HCT116 (cell line): ENCODE data around the gene MAN2B1. TPM values are rescaled to one million over a fixed set of nuclear protein-coding genes. Genes with fewer than 3 reads are reported as not detected.
A peak's percentile ranks its signal among the peaks of the same experiment; 100 is the strongest.

Source experiments
- ATAC-seq: fragments of 200-7000 bp; cut with Tn5 transposase; 2 replicates; pipeline ENCODE4 v1.9.1; 2020; ENCODE audit warnings: mild to moderate bottlenecking, moderate library complexity
- BruUV-seq: library from RNA; stranded (reverse); fragments of 400-500 nt; replicated peaks from 2 replicates; lab custom pipeline; 2021; lab: Mats Ljungman, UMichigan
- CTCF ChIA-PET: fragments of 300-600 bp; sonication (Branson Sonifier 250); formaldehyde crosslinking; loops from one replicate; lab custom pipeline; 2021; ENCODE audit warnings: antibody characterized with exemption; lab: Charles Lee
- POLR2A ChIA-PET: fragments of 300-600, 350-600 bp; sonication (Branson Sonifier 250); formaldehyde crosslinking; loops from one replicate; lab custom pipeline; 2021; ENCODE audit warnings: antibody characterized with exemption; lab: Charles Lee
- RAD21 ChIA-PET, 2 experiments: fragments of 300-600 bp; sonication (Branson Sonifier 250); formaldehyde crosslinking; loops; one replicate each; lab custom pipeline; 2023; ENCODE audit warnings: low total read pairs in 2 of 2; ENCODE audit not compliant: uncharacterized antibody in 2 of 2, unreplicated experiment in 2 of 2, low non-redundant PET in 1 of 2; lab: Charles Lee
- DNase-seq: peaks from one replicate; pipeline ENCODE4 v3.0.0-alpha.2; 2010; ENCODE audit warnings: low read depth, low spot score
- H2AFZ ChIP-seq: fragments of 200-600 bp; shearing (Covaris generic), sonication (generic); 2 replicates; pipeline ENCODE4 v1.6.1; 2017; ENCODE audit warnings: low read depth, mixed run types, mixed read lengths, antibody characterized with exemption, low read length; ENCODE audit not compliant: poor library complexity, severe bottlenecking
- H3K27ac ChIP-seq: 2 replicates; pipeline ENCODE4 v1.5.1; 2012; ENCODE audit warnings: low read depth, low read length
- H3K27me3 ChIP-seq: fragments of 200-600 bp; sonication (generic); 2 replicates; pipeline ENCODE4 v1.6.1; 2016; ENCODE audit warnings: mixed run types, low read length, mixed read lengths; ENCODE audit not compliant: insufficient read depth
- H3K36me3 ChIP-seq, 2 experiments: fragments of 200-500 bp in 1 of 2; fragments of 200-600 bp in 1 of 2; sonication (Bioruptor generic) in 1 of 2; sonication (generic) in 1 of 2; 2 replicates each; pipeline versions ENCODE4 v1.5.1 to v1.6.1; 2014 to 2016; ENCODE audit warnings: low read length in 2 of 2, inconsistent platforms in 1 of 2, mixed read lengths in 1 of 2, mixed run types in 1 of 2; ENCODE audit not compliant: insufficient read depth in 2 of 2, control insufficient read depth in 1 of 2
- H3K4me1 ChIP-seq, 2 experiments: fragments of 200-600 bp in 1 of 2; sonication (generic) in 1 of 2; 2 replicates each; pipeline versions ENCODE4 v1.5.1 to v1.6.1; 2012 to 2017; ENCODE audit warnings: low read length in 2 of 2, inconsistent platforms in 1 of 2, mild to moderate bottlenecking in 1 of 2, mixed read lengths in 1 of 2, mixed run types in 1 of 2, moderate library complexity in 1 of 2; ENCODE audit not compliant: insufficient read depth in 2 of 2, control insufficient read depth in 1 of 2
- H3K4me2 ChIP-seq: fragments of 200-600 bp; sonication (generic); 2 replicates; pipeline ENCODE4 v1.6.1; 2017; ENCODE audit warnings: mixed run types, low read length, mixed read lengths
- H3K4me3 ChIP-seq, 2 experiments: fragments of 200-600 bp in 1 of 2; sonication (generic) in 1 of 2; replicated peaks in 1 of 2; 2 replicates each; pipeline ENCODE4 v1.5.1; 2011 to 2016; ENCODE audit warnings: low read length in 2 of 2, control low read depth in 1 of 2, low read depth in 1 of 2, mild to moderate bottlenecking in 1 of 2, mixed read lengths in 1 of 2, mixed run types in 1 of 2
- H3K79me2 ChIP-seq: fragments of 200-600 bp; sonication (generic); 2 replicates; pipeline ENCODE4 v1.6.1; 2017; ENCODE audit warnings: mild to moderate bottlenecking, mixed run types, low read length, moderate library complexity, mixed read lengths; ENCODE audit not compliant: insufficient read depth
- H3K9ac ChIP-seq: fragments of 200-600 bp; sonication (generic); 2 replicates; pipeline ENCODE4 v1.6.1; 2016; ENCODE audit warnings: low read length, mixed read lengths
- H3K9me2 ChIP-seq: fragments of 200-600 bp; sonication (generic), shearing (Covaris generic); 2 replicates; pipeline ENCODE4 v1.6.1; 2017; ENCODE audit warnings: mixed run types, mild to moderate bottlenecking, moderate library complexity; ENCODE audit not compliant: insufficient read depth
- H3K9me3 ChIP-seq, 2 experiments: fragments of 200-500 bp in 1 of 2; fragments of 200-600 bp in 1 of 2; sonication (Bioruptor generic) in 1 of 2; sonication (generic) in 1 of 2; 2 replicates each; pipeline ENCODE4 v1.6.1; 2014 to 2017; ENCODE audit warnings: low read length in 2 of 2, mixed read lengths in 2 of 2, inconsistent platforms in 1 of 2, low read depth in 1 of 2, mild to moderate bottlenecking in 1 of 2, mixed run types in 1 of 2, moderate library complexity in 1 of 2; ENCODE audit not compliant: control insufficient read depth in 1 of 2, insufficient read depth in 1 of 2
- H4K20me1 ChIP-seq: fragments of 200-600 bp; sonication (generic), shearing (Covaris generic); 2 replicates; pipeline ENCODE4 v1.6.1; 2017; ENCODE audit warnings: mixed run types, mild to moderate bottlenecking, moderate library complexity; ENCODE audit not compliant: insufficient read depth
- ATF3 ChIP-seq: IDR thresholded peaks from 2 replicates; pipeline ENCODE4 v1.6.1; 2012
- CBX3 ChIP-seq: IDR thresholded peaks from 2 replicates; pipeline ENCODE4 v1.6.1; 2012; ENCODE audit warnings: low read depth
- CEBPB ChIP-seq: IDR thresholded peaks from 2 replicates; pipeline ENCODE4 v1.6.1; 2012; ENCODE audit warnings: low read depth
- EGR1 ChIP-seq: IDR thresholded peaks from 2 replicates; pipeline ENCODE4 v1.6.1; 2012; ENCODE audit warnings: low read depth
- ELF1 ChIP-seq: IDR thresholded peaks from 2 replicates; pipeline ENCODE4 v1.6.1; 2012; ENCODE audit warnings: low read depth, borderline replicate concordance
- JUND ChIP-seq: IDR thresholded peaks from 2 replicates; pipeline ENCODE4 v1.6.1; 2012
- MAX ChIP-seq: IDR thresholded peaks from 2 replicates; pipeline ENCODE4 v1.6.1; 2012
- POLR2AphosphoS5 ChIP-seq: IDR thresholded peaks from 2 replicates; pipeline ENCODE4 v1.6.1; 2011; ENCODE audit warnings: mild to moderate bottlenecking, low read depth, low read length, moderate library complexity
- REST ChIP-seq: IDR thresholded peaks from 2 replicates; pipeline ENCODE4 v1.6.1; 2012; ENCODE audit warnings: low read depth
- SIN3A ChIP-seq: IDR thresholded peaks from 2 replicates; pipeline ENCODE4 v1.6.1; 2012; ENCODE audit warnings: low read depth
- SP1 ChIP-seq: IDR thresholded peaks from 2 replicates; pipeline ENCODE4 v1.6.1; 2012; ENCODE audit warnings: low read depth
- SRF ChIP-seq: IDR thresholded peaks from 2 replicates; pipeline ENCODE4 v1.6.1; 2012; ENCODE audit warnings: low read depth
- YY1 ChIP-seq: IDR thresholded peaks from 2 replicates; pipeline ENCODE4 v1.6.1; 2011; ENCODE audit warnings: low read length, low read depth, moderate library complexity, mild to moderate bottlenecking; ENCODE audit not compliant: insufficient replicate concordance; ENCODE audit errors: extremely low read depth
- ZBTB33 ChIP-seq: IDR thresholded peaks from 2 replicates; pipeline ENCODE4 v1.6.1; 2011; ENCODE audit warnings: mild to moderate bottlenecking, low read length, moderate library complexity; ENCODE audit not compliant: insufficient replicate concordance; ENCODE audit errors: extremely low read depth
- ZFX ChIP-seq: fragments of 450-650 bp; IDR thresholded peaks from 2 replicates; pipeline ENCODE4 v1.6.1; 2017
- ZNF274 ChIP-seq: fragments of 200-500 bp; sonication (Bioruptor generic); IDR thresholded peaks from 2 replicates; pipeline ENCODE4 v1.6.1; 2014; ENCODE audit warnings: mild to moderate bottlenecking, low read depth, low read length, inconsistent platforms
- intact Hi-C: fragments of 100-400 bp; cut with micrococcal nuclease; formaldehyde crosslinking; loops from 2 replicates; pipeline ENCODE4 v1.10.0; 2022
- total RNA-seq: library from RNA; stranded (reverse); gene quantifications from one replicate; pipeline ENCODE4 v1.2.1, GENCODE V29; 2021; ENCODE audit not compliant: unreplicated experiment

MAN2B1 gene
- total RNA-seq, 1 experiment from 2014 or later, result 48.3 TPM

GRCh38 chr19:12694641-12695040, 28.1 kb upstream of the MAN2B1 start:
- H3K9ac ChIP-seq, result no peak overlapping the region
- ATAC-seq (no peak), DNase-seq (no peak)
- intact Hi-C loops, result no loop called here
- no peak for TF ChIP-seq SRF
- TF ChIP-seq JUND, result no peak
- TF ChIP-seq CEBPB, result no peak
- no peak for TF ChIP-seq REST
- TF ChIP-seq ELF1, result no peak
- TF ChIP-seq EGR1, result no peak
- no peak for TF ChIP-seq SIN3A
- TF ChIP-seq CBX3, result no peak
- TF ChIP-seq MAX, result no peak
- TF ChIP-seq POLR2AphosphoS5, result no peak
- TF ChIP-seq ZNF274, result no peak
- no peak for TF ChIP-seq ZBTB33
- no peak for TF ChIP-seq ZFX
- no peak for TF ChIP-seq YY1
- TF ChIP-seq ATF3, result no peak
- TF ChIP-seq SP1, result no peak
- peak overlapping the region; percentile 93; the same call in 1 of the 2 replicates for H3K4me2 ChIP-seq
- ChIA-PET POLR2A (no interaction called here), RAD21 (no interaction called here), CTCF (interaction anchor here (0.5 to 0.7 kb wide), 2 partner anchors 81 to 478 kb away, joined by 4 to 5 read pairs; no protein-coding TSS in a partner anchor)
- H3K9me3 ChIP-seq, result no peaks in the 10 kb centered on the region
- H3K27me3 ChIP-seq, result no peaks in the 10 kb centered on the region
- no peak overlapping the region for H2AFZ ChIP-seq
- peaks cover 1 to 5% of the 10 kb centered on the region in 2 experiments; a peak in 2 of 4 replicates for H3K36me3 ChIP-seq
- H3K4me1 ChIP-seq, result peaks cover 9 to 23% of the 10 kb centered on the region in 2 experiments; a peak in 3 of 4 replicates
- H3K27ac ChIP-seq, result no peak overlapping the region
- peaks cover 10% of the 10 kb centered on the region; the same call in 1 of the 2 replicates for H3K79me2 ChIP-seq
- BruUV-seq, result TSS peak; percentile 28
- no peaks in the 10 kb centered on the region for H4K20me1 ChIP-seq
- no peaks in the 10 kb centered on the region for H3K9me2 ChIP-seq
- no peak overlapping the region for H3K4me3 ChIP-seq
